GM12892 (cell line): ENCODE data around the gene DCPS.

Experiments
- POLR2A ChIP-seq: IDR thresholded peaks from 2 replicates; pipeline ENCODE4 v1.6.1; 2011; ENCODE audit warnings: low read depth, low read length, control low read depth
- POLR2AphosphoS5 ChIP-seq: IDR thresholded peaks from 2 replicates; pipeline ENCODE4 v1.6.1; 2011; ENCODE audit warnings: low read depth, low read length, control low read depth
- TAF1 ChIP-seq: IDR thresholded peaks from 2 replicates; pipeline ENCODE4 v1.6.1; 2011; ENCODE audit warnings: low read depth, mild to moderate bottlenecking, control low read depth, low read length, borderline replicate concordance

DNA sequence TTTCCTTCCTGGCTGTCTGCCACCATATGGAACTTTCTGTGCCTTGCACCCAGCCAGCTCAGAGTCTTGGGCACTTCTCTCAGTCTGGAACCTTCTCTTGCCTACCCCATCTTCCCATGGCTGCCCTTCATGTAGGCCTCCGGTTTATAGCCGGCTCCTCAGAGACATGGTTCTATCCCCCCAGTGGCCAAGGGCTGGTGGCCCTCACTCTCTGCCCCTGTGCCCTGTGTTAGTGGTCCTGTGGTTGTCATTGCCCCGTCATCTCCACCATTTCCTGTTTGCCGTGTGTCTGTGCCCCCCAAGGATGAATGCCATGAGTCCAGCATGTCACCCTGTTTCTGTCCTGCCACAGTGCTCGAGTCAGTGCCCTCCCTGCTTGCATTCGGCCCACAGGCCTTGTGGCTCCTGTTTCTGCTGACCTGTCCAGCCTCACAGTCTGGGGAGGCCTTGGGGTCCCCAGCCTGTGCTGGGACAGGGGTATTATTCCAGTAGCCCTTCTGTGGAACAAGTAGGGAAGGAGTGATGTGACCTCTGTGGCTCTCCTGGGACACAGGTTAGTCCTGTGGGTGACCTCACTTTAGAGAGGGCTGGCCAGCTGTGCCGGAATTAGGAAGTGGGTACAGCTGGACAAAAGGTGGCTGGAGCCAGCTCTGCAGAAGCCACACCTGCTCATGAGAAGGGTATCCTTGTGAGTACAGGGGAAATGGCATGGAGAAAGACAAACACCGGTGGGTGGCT is 82.3 kb downstream of the DCPS start:
- TF ChIP-seq POLR2AphosphoS5 (no peak), POLR2A (no peak), TAF1 (no peak)
